Sigmoid colon (tissue), 7 donors: Measurements from ENCODE around the gene ZNF385C. TPM values are rescaled to one million over a fixed set of nuclear protein-coding genes. Genes with fewer than 3 reads are reported as not detected.
A peak's percentile ranks its signal among the peaks of the same experiment; 100 is the strongest.

Source experiments
- DNase-seq: peaks from one replicate; pipeline ENCODE4 v3.0.0-alpha.2; 2019
- H3K27ac ChIP-seq, 4 donors: fragments of 200-600 bp; sonication (generic); one replicate each; pipeline ENCODE4 v1.5.1; 2016 to 2019; ENCODE audit warnings: mild to moderate bottlenecking in 1 of 4
- H3K27me3 ChIP-seq, 3 donors: fragments of 200-600 bp; sonication (generic); one replicate each; pipeline ENCODE4 v1.5.1; 2019; ENCODE audit warnings: mild to moderate bottlenecking in 1 of 3
- H3K36me3 ChIP-seq, 4 donors: fragments of 200-600 bp; sonication (generic); one replicate each; pipeline ENCODE4 v1.5.1; 2016 to 2019
- H3K4me1 ChIP-seq, 4 donors: fragments of 200-600 bp; sonication (generic); one replicate each; pipeline ENCODE4 v1.5.1; 2017 to 2019
- H3K4me3 ChIP-seq, 4 donors: fragments of 200-600 bp; sonication (generic); one replicate each; pipeline ENCODE4 v1.5.1; 2017 to 2019; ENCODE audit warnings: mild to moderate bottlenecking in 2 of 4, moderate library complexity in 1 of 4
- H3K9me3 ChIP-seq, 4 donors: fragments of 200-600 bp in 3 of 4; sonication (generic) in 3 of 4; one replicate each; pipeline versions ENCODE4 v1.5.1 to v1.6.1; 2013 to 2019
- EP300 ChIP-seq, 4 donors: sonication (generic); formaldehyde crosslinking; IDR thresholded peaks; one replicate each; pipeline ENCODE4 v1.6.1; 2017; ENCODE audit warnings: antibody characterized with exemption in 4 of 4
- POLR2A ChIP-seq, 2 donors: fragments of 450-650 bp; IDR thresholded peaks; one replicate each; pipeline ENCODE4 v1.6.1; 2016; ENCODE audit warnings: antibody characterized with exemption in 2 of 2, mild to moderate bottlenecking in 2 of 2, moderate library complexity in 2 of 2
- POLR2AphosphoS5 ChIP-seq, 4 donors: sonication (generic); formaldehyde crosslinking; IDR thresholded peaks; one replicate each; pipeline ENCODE4 v1.6.1; 2017; ENCODE audit warnings: antibody characterized with exemption in 4 of 4
- WGBS, 2 donors: extraction: QIAGEN DNeasy Blood & Tissue Kit; methylation state at CpG; one replicate each; pipeline ENCODE4 v1.1.7; 2013; 5-methylcytosine and 5-hydroxymethylcytosine counted together
- intact Hi-C: fragments of 100-400 bp; cut with DNase I; formaldehyde crosslinking; loops from one replicate; pipeline ENCODE4 v1.15.1; 2023
- polyA plus RNA-seq, 3 donors: library from polyadenylated mRNA; stranded (reverse); fragments of 200-250 nt; gene quantifications; one replicate each; pipeline ENCODE4 v1.2.3, GENCODE V29; 2013
- total RNA-seq, 4 donors: library from RNA; depleted of rRNA; stranded (reverse); fragments of >200 nt; gene quantifications; one replicate each; pipeline ENCODE4 v1.1.0, GENCODE V29; 2016
- TF ChIP-seq, protein P1 (sequence below), 4 experiments: fragments of 450-650 bp in 3 of 4; fragments of 200-600 bp in 1 of 4; IDR thresholded peaks; one replicate each; pipeline ENCODE4 v1.5.1; 2016 to 2019; ENCODE audit warnings: antibody characterized with exemption in 4 of 4, mild to moderate bottlenecking in 3 of 4, moderate library complexity in 2 of 4
- donor health status: healthy with polysubstance abuse.
- donor health status: Bipolar disorder and iron deficiency.
- donor health status: healthy.

The ZNF385C gene
- total and polyA plus RNA-seq, 7 donors: 0.33 to 0.60 (median 0.42) TPM; not detected in 4

DNA sequence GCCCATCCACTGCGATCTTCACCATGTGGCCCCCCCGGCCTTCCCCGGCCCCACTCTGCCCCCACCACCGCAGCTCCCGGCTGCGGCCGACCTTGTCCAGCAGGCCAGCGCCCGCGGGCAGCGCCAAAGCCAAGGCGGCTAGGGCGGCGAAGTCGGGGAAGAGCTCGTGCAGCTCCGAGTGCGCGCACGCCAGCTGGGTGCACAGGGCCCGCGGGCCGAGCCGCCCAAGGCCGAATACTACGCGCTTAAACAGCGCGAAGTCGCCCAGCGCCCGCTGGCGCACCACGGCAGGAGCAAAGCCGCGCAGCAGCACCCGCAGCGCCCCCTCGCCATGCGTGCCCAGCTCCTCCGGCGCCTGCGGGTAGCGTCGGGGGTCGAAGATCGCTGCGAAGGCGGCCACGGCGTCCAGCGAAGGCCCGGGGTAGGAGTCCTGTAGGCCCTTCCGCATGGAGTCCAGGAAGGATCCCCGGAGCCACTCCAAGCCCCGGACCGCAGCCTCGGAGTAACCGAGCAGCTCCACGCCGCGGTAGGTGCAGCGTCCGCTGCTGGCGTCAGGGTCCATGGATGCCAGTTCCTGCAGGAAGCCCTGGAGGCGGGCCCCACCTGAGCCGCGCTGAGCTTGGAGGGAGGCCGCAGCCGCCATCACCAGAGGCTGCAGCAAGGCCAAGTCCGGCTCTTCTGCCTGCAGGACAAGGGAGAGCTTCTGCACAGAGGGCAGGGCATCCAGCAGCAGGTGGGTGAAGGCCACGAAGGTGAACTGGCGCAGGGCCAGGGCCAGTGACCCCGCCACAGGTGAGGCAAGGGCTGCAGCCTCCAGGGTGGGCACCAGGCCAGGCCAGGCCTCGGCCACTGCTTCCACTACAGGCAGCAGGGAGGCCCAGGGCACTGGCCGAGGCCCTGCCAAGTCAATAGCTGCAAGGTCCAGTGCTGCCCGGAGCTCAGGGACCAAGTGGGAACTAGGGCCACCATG lies 58.2 kb downstream of the ZNF385C start:
- intact Hi-C loops: no loop called here
- DNase-seq: no peak
- H3K27ac ChIP-seq: no peak overlapping the region
- WGBS, 2 donors: 48 to 52% methylated on average over 77 of the region's 77 CpGs
- no peaks in the 10 kb centered on the region for H3K9me3 ChIP-seq
- no peaks in the 10 kb centered on the region for H3K36me3 ChIP-seq
- TF ChIP-seq EP300 (IDR thresholded peaks at IDR 0.05) (no peak), POLR2AphosphoS5 (IDR thresholded peaks at IDR 0.05) (no peak), POLR2A (IDR thresholded peaks at IDR 0.05) (no peak)
- TF ChIP-seq, protein P1, sequence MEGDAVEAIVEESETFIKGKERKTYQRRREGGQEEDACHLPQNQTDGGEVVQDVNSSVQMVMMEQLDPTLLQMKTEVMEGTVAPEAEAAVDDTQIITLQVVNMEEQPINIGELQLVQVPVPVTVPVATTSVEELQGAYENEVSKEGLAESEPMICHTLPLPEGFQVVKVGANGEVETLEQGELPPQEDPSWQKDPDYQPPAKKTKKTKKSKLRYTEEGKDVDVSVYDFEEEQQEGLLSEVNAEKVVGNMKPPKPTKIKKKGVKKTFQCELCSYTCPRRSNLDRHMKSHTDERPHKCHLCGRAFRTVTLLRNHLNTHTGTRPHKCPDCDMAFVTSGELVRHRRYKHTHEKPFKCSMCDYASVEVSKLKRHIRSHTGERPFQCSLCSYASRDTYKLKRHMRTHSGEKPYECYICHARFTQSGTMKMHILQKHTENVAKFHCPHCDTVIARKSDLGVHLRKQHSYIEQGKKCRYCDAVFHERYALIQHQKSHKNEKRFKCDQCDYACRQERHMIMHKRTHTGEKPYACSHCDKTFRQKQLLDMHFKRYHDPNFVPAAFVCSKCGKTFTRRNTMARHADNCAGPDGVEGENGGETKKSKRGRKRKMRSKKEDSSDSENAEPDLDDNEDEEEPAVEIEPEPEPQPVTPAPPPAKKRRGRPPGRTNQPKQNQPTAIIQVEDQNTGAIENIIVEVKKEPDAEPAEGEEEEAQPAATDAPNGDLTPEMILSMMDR (IDR thresholded peaks at IDR 0.05): no peak
- H3K27me3 ChIP-seq: peaks cover 7 to 32% (median 19%) of the 10 kb centered on the region in 3 donors
- peaks cover 0 to 9% (median 3%) of the 10 kb centered on the region in 4 donors for H3K4me1 ChIP-seq
- peak overlapping the region in 3 of 4 donors; percentile 16 to 30 (median 21) for H3K4me3 ChIP-seq

- H3K9me3 ChIP-seq: no peaks in the 10 kb centered on the region
- H3K27ac ChIP-seq: no peak overlapping the region
- no peak for DNase-seq
- peaks cover 7 to 32% (median 19%) of the 10 kb centered on the region in 3 donors for H3K27me3 ChIP-seq
- TF ChIP-seq EP300 (IDR thresholded peaks at IDR 0.05): no peak
- TF ChIP-seq POLR2AphosphoS5 (IDR thresholded peaks at IDR 0.05): no peak
- no peak for TF ChIP-seq POLR2A (IDR thresholded peaks at IDR 0.05)
- TF ChIP-seq, protein P1 (IDR thresholded peaks at IDR 0.05): no peak
- H3K36me3 ChIP-seq: no peaks in the 10 kb centered on the region
- H3K4me3 ChIP-seq: no peak overlapping the region
- 76 to 85% methylated on average over 5 of the region's 5 CpGs for WGBS, 2 donors
- intact Hi-C loops: no loop called here
- H3K4me1 ChIP-seq: peaks cover 0 to 9% (median 3%) of the 10 kb centered on the region in 4 donors
Measured at GRCh38 chr17:42038221-42038973, 59.9 kb downstream of the ZNF385C start.

DNA sequence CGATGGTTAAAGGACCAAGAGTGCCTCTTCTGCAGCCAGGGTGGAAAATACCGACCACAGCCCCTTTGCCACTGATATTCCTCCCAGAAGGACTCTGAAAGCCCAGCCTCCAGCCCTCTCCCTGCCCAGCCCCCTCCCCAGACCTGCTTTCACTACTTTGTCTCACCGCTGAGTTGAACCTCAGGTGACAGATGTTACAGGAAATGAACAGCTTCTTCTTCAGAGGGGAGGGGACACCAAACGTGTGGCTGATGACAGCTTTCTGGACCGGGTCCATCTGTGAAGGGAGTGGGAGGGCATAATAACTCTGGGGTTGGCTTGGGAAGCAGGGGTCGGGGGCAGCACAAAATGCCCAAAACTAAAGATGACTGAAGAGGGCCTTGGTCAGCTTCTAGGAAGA lies 64.2 kb downstream of the ZNF385C start:
- no peak for DNase-seq
- H3K27ac ChIP-seq: no peak overlapping the region
- intact Hi-C loops: no loop called here
- H3K4me1 ChIP-seq: no peaks in the 10 kb centered on the region
- TF ChIP-seq POLR2AphosphoS5 (IDR thresholded peaks at IDR 0.05) (no peak), EP300 (IDR thresholded peaks at IDR 0.05) (no peak)
- TF ChIP-seq, protein P1 (IDR thresholded peaks at IDR 0.05): no peak
- no peak overlapping the region for H3K4me3 ChIP-seq
- 38 to 49% methylated on average over 6 of the region's 6 CpGs for WGBS, 2 donors
- H3K36me3 ChIP-seq: no peaks in the 10 kb centered on the region
- H3K9me3 ChIP-seq: no peaks in the 10 kb centered on the region
- H3K27me3 ChIP-seq: peaks cover 0 to 28% (median 20%) of the 10 kb centered on the region in 3 donors

GRCh38 chr17:42031584-42031983 lies 66.7 kb downstream of the ZNF385C start:
- WGBS, 2 donors: 81 to 84% methylated on average over 6 of the region's 6 CpGs
- H3K36me3 ChIP-seq: no peaks in the 10 kb centered on the region
- peaks cover 0 to 41% (median 21%) of the 10 kb centered on the region in 3 donors for H3K27me3 ChIP-seq
- no peaks in the 10 kb centered on the region for H3K4me1 ChIP-seq
- no peak overlapping the region for H3K27ac ChIP-seq
- DNase-seq: no peak
- TF ChIP-seq, protein P1 (IDR thresholded peaks at IDR 0.05): no peak
- TF ChIP-seq POLR2AphosphoS5 (IDR thresholded peaks at IDR 0.05) (no peak), POLR2A (IDR thresholded peaks at IDR 0.05) (no peak), EP300 (IDR thresholded peaks at IDR 0.05) (no peak)
- H3K9me3 ChIP-seq: no peaks in the 10 kb centered on the region
- intact Hi-C loops: no loop called here
- no peak overlapping the region for H3K4me3 ChIP-seq
